Left renal pelvis (tissue), 4 donors: ENCODE measurements around the gene CACNB2. TPM values are rescaled to one million over a fixed set of nuclear protein-coding genes. Genes with fewer than 3 reads are reported as not detected.

Experiments
- DNase-seq, 4 donors: peaks; one replicate each; pipeline ENCODE4 v3.0.0-alpha.2; 2013; ENCODE audit warnings: low read depth in 4 of 4, low spot score in 3 of 4
- polyA plus RNA-seq, 4 donors: library from polyadenylated mRNA; unstranded; fragments of 120-200 nt; gene quantifications; one replicate each; pipeline ENCODE4 v1.2.1, GENCODE V29; 2013; ENCODE audit not compliant: insufficient read length in 4 of 4

Gene CACNB2
- polyA plus RNA-seq, 4 donors = 2.6 to 6.0 (median 3.2) TPM

DNA sequence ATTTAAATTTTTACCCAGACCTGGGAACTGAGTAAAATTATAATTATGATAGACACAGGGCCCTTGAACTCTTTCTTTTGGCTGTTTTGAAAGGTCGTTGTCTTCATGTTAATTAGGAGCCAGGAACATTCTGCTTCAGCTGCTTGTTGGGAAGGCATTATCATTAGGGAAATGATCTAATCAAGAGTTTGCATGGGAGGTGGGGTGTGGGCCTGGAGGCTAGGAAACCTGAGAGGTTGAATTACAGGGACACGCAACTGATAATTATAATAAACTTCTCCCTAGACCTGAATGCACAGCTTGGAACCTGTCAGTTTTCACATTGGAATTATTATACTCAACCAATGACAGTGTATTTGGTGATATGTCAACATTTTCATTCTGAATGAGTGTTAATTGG, 237.7 kb downstream of the CACNB2 start:
- no peak for DNase-seq

DNA sequence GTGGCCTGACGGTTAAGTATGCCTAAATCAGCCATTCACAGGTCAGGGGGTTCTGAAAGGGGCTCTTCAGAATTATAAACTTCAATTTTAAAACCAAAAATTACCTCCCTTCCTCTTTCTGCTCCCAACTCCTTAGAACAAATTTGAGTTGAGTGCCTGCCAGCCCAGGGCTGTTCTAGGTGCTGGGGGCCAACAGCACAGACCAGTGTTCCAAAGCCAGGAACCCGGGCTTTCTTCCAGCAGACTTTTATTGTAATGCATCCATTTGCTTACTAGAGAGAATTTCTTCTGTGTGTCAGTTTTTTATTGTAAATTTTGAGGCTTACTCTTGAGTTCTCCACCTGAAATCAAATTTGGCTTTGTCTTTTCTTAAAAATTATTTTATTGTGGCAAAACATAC, 238.5 kb downstream of the CACNB2 start:
- DNase-seq = no peak

DNA sequence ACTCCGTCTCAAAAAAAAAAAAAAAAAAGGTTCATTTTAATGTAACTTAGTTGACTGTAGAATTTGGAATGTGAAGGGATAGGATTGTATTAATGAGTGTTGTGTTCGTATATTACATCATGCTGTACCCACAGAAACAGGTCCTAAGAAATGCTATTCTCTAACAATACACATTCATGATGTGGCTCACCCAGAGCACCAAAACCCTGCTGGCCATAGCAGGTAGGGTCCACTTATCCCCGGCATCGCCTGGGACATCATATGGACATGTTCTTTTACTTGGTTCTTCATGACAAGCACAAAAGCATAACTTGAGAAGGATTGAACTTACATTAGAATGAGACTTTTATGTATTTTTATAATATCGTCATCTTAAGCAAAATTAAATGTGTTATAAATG, 241.5 kb downstream of the CACNB2 start:
- DNase-seq = no peak

DNA sequence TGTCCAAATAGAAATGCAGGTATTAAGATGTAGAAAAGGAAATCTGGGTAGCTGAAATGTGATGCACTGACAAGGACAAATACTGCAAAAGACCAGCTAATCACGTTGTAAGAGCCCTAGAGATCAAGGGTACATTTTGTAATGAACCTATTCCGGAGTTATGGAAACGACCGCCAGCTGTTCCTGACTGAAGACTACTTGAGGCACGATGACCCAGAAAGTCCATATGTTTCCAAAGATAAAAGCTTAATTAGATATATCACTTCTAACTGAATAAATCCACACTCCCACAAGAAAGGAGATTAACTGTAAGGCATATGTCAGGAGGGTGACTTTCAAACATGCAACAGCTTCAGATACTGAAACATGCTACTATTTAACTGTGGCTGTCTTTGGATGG, 257.7 kb downstream of the CACNB2 start:
- DNase-seq = no peak

DNA sequence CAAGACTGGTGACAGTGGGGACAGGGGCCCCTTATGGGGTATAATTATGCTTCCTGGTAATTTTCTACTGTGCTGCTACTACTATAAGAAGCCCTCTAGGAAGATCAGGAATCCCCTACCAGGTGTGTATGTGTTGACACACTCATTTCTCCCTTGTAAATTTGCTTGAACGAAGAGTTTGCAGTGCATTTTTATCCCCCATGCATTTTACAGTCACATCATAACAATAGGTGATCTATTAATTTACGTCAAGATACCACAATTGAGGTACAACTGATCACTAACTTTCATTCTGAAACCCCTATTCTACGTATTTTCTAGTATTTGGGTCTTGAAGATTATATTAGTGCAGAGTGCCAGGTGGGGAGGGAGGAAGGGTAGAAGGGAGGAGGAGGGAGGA, 258.9 kb downstream of the CACNB2 start:
- DNase-seq = no peak

DNA sequence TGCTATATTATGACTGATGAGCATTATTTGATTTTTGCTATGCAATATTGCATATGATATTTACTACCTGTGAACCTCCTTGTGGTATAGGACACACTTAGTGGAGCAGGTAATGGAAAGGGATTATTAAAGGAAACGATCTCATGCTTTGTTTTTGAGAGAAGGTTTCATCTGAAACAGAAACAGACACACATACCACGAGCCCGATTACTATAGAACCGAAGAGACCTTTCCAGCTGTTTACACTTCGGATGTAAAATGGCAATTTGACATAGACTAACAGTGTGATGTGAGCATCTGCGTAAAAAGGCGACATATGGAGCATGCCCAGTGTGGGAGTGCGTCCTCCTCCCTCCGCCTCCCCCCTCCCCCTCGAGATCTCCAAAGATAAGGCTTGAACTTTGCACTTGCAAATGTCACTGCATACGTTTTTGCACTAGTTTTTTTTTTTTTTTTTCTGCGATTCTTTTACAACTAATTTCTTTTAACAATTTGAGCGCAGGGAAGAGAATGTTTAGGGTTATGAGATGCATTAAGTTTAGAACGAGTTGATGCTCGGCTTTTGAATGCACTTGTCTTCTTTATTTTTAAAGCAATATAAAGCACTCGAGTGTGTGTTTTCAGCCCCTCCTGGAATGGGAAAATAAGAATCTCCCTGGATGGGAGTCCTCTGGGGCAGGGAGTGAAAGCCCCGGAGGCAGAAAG, 260.1 kb downstream of the CACNB2 start:
- peak in 2 of 4 donors; percentile 36 to 48 for DNase-seq

DNA sequence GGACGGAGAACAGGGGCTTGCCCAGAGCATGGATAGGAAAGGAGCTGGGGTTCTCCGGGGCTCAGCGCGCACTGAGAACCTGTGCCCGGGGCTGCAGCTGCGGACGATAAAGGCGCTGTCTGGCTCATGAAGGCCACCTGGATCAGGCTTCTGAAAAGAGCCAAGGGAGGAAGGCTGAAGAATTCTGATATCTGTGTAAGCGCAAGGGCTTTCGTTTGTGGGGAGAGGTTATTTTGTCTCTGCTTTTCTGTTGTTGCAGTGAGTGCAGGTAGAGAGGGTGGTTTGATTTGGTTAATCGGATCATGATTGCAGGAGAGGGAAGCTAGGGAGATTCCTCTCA, 260.7 kb downstream of the CACNB2 start:
- DNase-seq = no peak

DNA sequence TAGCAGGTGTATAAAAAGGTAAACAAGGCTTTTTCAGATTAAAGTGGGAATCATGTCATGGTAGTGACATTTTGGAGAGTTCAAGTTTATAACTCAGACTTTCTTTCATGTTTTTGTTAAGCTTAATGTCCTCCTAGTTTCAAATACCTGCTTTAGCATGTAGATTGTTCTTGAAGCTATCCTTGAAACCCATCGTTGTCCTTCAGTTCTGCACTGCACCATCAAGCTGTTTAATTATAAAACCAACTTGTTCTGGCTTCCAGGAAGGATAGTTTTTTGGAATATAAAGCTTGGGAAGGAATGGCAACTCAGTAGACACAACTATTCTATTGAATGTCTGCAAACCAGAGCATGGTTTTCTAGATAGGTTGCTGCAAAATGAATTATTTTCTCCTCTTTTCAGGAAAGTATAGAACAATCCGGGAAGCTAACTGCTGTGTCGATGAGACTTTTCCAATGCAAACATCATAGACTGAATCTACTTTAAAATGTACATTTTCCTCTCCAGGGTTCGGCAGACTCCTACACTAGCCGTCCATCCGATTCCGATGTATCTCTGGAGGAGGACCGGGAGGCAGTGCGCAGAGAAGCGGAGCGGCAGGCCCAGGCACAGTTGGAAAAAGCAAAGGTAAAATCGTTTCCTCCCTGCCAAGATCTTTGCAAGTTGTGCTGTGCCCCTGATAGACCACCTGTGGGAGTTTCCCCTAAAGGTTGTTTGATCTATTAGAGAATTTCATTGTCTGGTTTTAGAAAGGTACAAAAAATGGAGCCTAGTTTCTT, 261.4 kb downstream of the CACNB2 start:
- no peak for DNase-seq

DNA sequence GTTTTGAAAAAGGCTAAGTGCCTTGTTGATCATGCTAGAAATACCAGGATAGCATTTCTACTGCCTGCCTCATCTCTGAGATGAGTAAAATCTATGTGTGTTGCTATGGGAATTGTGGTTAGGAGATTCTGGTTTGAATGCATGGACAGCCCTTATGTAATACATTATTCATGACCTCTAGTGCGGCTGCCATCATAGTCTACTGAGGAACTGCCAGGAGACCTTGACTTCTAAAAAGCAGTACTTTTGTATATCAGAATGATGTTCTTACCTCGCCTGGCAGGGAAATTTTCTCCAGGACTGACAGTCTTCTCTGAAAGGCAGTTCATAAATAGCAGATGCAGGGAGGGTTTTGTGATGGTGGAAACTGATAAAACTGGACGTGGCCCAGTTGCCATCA, 262.6 kb downstream of the CACNB2 start:
- no peak for DNase-seq

DNA sequence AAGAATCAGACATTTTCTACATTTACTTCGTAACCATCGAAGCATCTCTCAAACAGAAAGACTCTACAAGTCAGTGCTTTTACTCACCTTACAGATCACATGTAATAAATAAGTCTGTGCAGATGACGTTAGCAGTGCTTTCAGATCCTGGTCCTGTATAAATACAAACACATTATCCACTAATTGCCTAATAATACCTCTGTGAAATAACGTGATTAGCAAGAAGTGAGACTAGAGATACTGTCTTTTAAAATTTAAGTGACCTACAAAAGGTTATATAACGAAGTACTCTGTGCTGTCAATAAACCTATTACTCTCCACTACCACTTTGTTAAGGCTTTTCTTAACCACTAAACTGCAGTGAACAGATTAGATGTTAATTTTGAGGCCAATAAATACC, 264.3 kb downstream of the CACNB2 start:
- DNase-seq = no peak

DNA sequence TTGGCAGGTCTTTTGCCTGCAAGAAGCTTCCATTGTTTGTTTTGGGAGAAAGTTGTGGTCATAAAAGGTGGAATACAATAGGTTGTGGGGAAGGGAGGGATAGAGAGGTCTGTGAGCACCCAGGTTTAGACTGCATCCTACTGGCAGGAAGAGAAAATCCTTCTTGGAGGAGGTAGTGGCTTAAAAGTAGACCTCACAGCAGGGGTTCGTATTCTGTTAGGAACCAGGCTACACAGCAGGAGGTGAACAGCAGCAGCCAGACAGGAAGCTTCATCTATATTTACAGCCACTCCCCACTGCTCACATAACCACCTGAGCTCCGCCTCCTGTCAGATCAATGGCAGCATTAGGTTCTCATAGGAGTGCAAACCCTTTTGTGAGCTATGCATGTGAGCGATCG, 265.9 kb downstream of the CACNB2 start:
- no peak for DNase-seq

DNA sequence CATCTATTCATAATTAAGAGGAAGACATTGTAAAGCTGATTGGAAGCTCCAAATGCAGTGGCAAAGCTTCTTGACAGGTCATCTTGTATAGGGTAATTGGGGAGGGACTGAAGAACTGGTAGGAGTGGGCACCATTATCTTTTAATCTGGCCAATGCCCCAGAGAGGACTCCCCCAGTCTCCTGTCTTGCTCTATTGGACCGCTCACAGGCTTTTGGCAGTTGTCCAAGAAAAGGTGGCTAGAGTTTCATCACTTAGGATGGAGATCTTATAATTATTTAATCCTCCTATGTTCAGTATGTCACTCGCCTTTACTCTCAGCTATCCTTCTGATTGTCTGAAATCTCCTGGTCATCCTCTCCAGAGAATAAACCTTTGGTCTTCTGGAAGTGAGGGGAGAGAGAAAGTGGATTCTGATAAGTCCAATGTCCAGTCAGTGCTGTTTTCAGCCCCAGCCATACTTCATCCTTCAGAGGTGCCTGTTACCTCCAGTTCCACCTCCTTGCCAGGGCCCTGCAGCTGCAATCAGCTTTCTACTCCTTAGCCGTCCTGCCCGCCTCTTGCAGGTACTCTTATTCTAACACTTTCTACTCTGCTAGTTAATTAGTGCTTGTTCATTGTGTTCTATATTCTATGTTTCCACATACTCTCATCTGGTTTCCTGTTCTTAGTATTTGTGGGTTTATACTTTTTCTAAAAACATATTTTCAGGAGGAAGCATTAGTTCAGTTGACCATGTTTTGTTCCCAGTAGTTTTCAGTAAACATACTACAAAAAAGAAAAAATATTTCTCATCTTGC, 269.6 kb downstream of the CACNB2 start:
- DNase-seq = no peak

DNA sequence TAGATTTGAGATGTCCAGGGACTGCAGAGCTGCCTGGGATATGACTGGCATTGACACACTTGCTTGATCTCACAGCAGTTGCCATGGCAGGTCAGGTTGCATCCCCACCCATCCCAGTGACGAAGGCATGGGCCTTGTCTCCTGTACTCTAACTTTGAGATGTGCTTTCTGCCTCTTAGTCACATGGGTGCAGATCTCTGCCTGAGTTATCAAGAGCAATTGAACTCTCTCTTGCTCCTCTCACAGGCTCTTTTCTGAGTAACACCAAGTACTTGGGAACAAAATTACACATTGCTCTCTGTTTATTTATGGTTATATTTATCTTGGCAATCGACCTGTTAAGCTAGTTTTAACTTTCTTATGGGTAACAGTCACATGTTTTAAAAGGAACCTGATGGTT, 273.8 kb downstream of the CACNB2 start:
- DNase-seq = no peak

DNA sequence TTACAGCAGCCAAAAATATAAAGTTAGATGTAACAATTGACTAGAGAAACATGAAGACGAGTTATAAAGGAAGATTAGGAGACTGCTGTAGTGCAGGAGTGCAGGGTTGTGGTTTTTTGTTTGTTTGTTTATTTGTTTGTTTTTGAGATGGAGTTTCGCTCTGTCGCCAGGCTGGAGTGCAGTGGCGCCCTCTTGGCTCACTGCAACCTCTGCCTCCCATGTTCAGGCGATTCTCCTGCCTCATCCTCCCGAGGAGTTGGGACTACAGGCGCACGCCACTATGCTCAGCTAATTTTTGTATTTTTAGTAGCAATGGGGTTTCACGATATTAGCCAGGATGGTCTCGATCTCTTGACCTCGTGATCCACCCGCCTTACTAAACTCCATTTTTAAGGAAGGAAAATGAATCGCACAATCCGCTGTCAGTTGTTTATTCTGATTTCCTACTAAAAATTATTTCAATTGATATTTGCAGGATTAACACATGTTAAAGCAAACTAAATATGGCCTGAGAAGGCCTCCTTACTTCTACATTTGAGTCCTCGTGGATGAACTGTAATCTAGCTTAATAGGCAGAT, 277.8 kb downstream of the CACNB2 start:
- DNase-seq = no peak

DNA sequence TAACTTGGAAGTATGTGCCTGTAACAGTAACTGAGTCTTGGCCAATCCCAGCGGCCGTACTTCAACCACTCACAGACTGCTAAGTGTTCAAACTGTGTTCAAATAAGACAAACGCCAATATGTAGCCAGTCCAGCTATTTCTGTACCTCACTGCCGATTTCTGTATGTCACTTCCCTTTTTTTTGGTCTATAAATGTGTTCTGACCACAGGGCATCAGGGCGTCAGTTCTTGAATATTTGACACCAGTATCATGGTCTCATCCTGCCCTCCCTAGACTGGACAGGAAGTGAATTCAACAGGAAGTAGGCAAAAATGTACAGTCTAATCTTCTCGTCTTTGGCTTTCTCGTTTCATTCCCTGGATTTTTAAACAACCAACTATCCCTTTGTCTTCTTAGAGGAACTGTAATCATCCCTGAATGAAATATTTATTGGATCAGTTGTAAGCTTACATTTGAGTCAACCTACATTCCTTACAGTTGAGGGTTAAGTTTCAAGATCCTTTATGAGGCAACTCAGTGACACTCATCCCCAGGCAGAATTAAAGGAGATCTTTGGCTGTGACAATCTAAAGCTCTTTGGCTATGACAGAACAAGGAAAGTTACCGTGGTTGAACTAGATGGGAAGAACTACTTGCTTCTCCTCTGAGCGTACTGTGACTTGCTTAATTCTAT, 278.5 kb downstream of the CACNB2 start:
- no peak for DNase-seq

DNA sequence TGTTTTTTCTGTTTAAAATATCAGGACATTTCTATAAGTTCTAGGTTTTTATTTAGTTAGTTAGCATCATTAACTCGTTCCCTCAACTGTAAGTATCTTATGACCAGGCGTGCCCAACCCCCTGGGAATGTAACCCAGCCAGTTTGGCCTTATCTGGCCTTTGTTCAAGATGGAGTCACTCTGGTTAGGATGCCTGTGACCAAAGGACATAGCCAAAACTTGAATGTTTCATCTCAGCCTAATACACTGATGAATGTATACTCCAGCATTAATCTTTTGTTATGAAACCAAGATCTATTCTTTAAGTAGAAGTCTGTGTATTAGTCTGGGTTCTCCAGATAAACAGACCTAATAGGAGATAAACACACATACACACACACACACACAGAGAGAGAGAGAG, 279.7 kb downstream of the CACNB2 start:
- no peak for DNase-seq

DNA sequence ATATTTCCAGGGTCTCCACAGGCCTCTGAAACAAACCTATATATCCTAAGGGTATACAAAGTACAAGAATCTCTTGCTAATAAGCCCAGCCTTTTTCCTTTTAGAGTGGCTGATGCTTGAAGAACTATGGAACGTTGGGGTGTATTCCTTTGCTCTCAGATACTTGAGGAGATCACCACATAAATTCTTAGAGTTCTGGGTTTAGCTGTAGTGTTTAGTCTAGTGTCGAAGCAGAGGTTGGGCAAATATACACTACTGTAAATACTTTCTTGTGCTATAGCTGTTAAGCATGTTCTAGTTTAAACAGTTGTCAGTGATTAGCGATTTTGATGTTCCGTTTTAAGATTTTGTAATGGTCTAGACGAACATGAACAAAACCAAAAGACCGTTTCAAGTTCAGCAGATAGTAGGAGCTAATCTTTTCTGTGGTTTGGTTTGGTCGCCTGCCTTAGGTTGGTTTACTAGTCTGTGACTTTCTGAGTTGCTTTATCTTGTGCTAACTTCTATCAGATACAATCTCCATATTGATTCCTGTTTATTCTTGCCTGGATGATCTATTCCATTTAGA, 281.6 kb downstream of the CACNB2 start:
- DNase-seq = no peak

DNA sequence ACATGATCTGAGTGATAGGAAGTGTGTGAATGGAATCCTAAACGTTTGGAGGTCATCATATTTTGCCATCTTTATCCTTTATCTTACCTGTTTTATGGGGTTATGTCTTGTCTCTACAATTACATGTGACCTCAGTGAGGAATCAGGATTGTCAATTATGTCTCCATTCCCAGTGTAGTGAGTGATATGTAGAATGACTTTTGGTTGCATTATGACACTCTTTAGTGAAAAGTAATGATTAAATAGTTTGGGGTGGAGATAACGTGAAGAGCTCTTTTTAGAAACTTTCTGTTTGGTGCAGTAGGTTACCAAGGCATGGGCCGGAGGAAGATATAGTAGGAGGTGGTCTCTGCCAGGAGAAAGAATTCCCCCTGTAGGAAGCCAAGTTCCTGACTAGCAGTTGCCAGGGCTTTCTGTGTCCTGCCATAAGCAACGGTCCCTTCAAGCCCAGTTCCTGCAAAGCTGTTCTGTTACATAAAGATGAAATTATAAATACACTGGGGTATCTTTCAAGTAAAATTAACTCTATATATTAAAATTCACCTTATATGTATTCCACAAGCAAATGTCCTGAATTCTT, 282.9 kb downstream of the CACNB2 start:
- DNase-seq = no peak

DNA sequence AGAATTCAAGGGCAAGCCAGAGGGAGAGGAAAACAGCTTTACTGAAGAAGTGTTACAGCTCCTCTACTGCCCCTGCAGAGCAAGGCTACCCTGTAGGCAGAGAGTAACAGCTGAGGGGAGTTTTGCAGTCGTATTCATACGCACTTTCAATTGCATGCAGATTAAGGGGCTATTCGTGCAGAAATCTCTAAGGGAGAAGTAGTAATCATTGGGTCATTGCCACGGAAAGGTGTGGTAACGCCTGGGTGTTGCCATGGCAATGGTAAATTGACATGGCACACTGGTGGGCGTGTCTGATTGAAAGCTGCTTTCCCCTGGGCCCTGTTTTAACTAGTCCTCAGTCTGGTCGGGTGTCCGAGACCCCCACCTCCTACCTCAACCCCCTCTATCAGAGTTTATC, 284.0 kb downstream of the CACNB2 start:
- no peak for DNase-seq

DNA sequence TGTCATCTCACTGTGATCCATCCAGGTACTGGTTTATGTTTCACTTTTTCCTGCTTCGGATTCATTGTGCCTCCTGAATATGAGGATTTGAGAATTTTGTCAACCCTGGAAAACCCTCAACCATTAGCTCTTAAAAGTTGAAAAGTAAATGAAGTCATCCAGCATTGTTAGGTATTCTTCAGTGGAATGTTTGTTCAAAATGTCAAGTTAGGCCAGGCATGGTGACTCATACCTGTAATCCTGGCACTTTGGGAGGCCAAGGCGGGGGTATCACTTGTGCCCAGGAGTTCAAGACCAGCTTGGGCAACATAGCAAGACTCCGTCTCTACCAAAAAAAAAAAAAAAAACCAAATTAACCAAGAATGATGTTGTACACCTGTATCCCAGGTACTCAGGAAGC, 289.1 kb downstream of the CACNB2 start:
- DNase-seq = no peak
